MCF 10A (cell line): ENCODE data around the gene HSF2BP. TPM values are rescaled to one million over a fixed set of nuclear protein-coding genes. Genes with fewer than 3 reads are reported as not detected.
"Not testable (repeated sequence)": the region's sequence is repeated elsewhere in the genome, so short reads cannot be mapped to it uniquely, and the experiment has no call there.

Experiments used
- BruUV-seq: library from RNA; stranded (reverse); fragments of 400-500 nt; replicated peaks from 2 replicates; lab custom pipeline; 2021; lab: Mats Ljungman, UMichigan
- CTCF ChIA-PET: fragments of 300-600 bp; sonication (Branson Sonifier 250); formaldehyde crosslinking; extraction: SDS; loops from one replicate; lab custom pipeline; 2021; ENCODE audit warnings: antibody characterized with exemption, inconsistent platforms; lab: Yijun Ruan, JAX
- POLR2A ChIA-PET: fragments of 300-600, 350-650 bp; sonication (Branson Sonifier 250); formaldehyde crosslinking; extraction: SDS; loops from one replicate; lab custom pipeline; 2020; ENCODE audit warnings: antibody characterized with exemption, inconsistent platforms; lab: Yijun Ruan, JAX
- DNase-seq: peaks from one replicate; pipeline ENCODE4 v3.0.0-alpha.2; 2018; ENCODE audit not compliant: unreplicated experiment
- H3K27ac Mint-ChIP-seq: one replicate; pipeline ENCODE4 v1.8.0; 2022; ENCODE audit warnings: mild to moderate bottlenecking, low read depth, mixed read lengths; ENCODE audit not compliant: unreplicated experiment
- H3K27me3 Mint-ChIP-seq: one replicate; pipeline ENCODE4 v1.8.0; 2022; ENCODE audit warnings: mixed read lengths; ENCODE audit not compliant: insufficient read depth, unreplicated experiment
- H3K36me3 Mint-ChIP-seq: one replicate; pipeline ENCODE4 v1.8.0; 2022; ENCODE audit warnings: mild to moderate bottlenecking, moderate library complexity, mixed read lengths; ENCODE audit not compliant: insufficient read depth, unreplicated experiment
- H3K4me1 Mint-ChIP-seq: one replicate; pipeline ENCODE4 v1.8.0; 2022; ENCODE audit warnings: mixed read lengths; ENCODE audit not compliant: insufficient read depth, unreplicated experiment
- H3K4me3 Mint-ChIP-seq: one replicate; pipeline ENCODE4 v1.8.0; 2022; ENCODE audit warnings: mild to moderate bottlenecking, moderate library complexity, mixed read lengths; ENCODE audit not compliant: unreplicated experiment
- H3K9me3 Mint-ChIP-seq: one replicate; pipeline ENCODE4 v1.8.0; 2022; ENCODE audit warnings: mixed read lengths; ENCODE audit not compliant: unreplicated experiment
- CTCF ChIP-seq: fragments of 200-600 bp; IDR thresholded peaks from one replicate; pipeline ENCODE4 v1.8.0; 2022; ENCODE audit warnings: antibody characterized with exemption, mild to moderate bottlenecking; ENCODE audit not compliant: unreplicated experiment
- intact Hi-C: fragments of 100-400 bp; cut with micrococcal nuclease; formaldehyde crosslinking; loops from 2 replicates; pipeline ENCODE4 v1.14.1; 2022
- total RNA-seq: library from RNA; stranded (reverse); gene quantifications from 2 replicates; pipeline ENCODE4 v1.2.3, GENCODE V29; 2022

HSF2BP gene
- total RNA-seq, 1 experiment from 2014 or later, result 6.8 TPM

- H3K4me3 Mint-ChIP-seq, result no peak overlapping the region
- ChIA-PET CTCF (interaction anchor here (0.8 kb wide), 1 partner anchor 10 kb away, joined by 3 read pairs; no protein-coding TSS in a partner anchor), POLR2A (interaction anchor here (0.5 to 1.1 kb wide), 5 partner anchors 28 to 503 kb away, joined by 3 to 4 read pairs (median 3); no protein-coding TSS in a partner anchor)
- BruUV-seq, result no TSS peak
- H3K27ac Mint-ChIP-seq, result no peak overlapping the region
- H3K36me3 Mint-ChIP-seq, result peaks cover 17% of the 10 kb centered on the region
- DNase-seq, result no peak
- H3K9me3 Mint-ChIP-seq, result no peaks in the 10 kb centered on the region
- intact Hi-C loops, result no loop called here
- no peak for TF ChIP-seq CTCF
- H3K27me3 Mint-ChIP-seq, result no peaks in the 10 kb centered on the region
- H3K4me1 Mint-ChIP-seq, result peaks cover 11% of the 10 kb centered on the region
Measured at GRCh38 chr21:43699933-43700599, 40.8 kb upstream of the HSF2BP start.

GRCh38 chr21:43699492-43699777 lies 40.1 kb upstream of the HSF2BP start:
- H3K9me3 Mint-ChIP-seq, H3K4me3 Mint-ChIP-seq, CTCF ChIA-PET, intact Hi-C loops, H3K27me3 Mint-ChIP-seq, DNase-seq, BruUV-seq, H3K27ac Mint-ChIP-seq: not testable (repeated sequence)
- POLR2A ChIA-PET, result interaction anchor here (0.7 to 1.1 kb wide), 2 partner anchors 29 to 32 kb away, joined by 3 to 4 read pairs; no protein-coding TSS in a partner anchor
- H3K4me1 Mint-ChIP-seq, result peaks cover 11% of the 10 kb centered on the region
- H3K36me3 Mint-ChIP-seq, result peaks cover 22% of the 10 kb centered on the region

GRCh38 chr21:43697758-43698643 lies 38.7 kb upstream of the HSF2BP start:
- BruUV-seq, result no TSS peak

GRCh38 chr21:43696214-43696613 lies 36.9 kb upstream of the HSF2BP start:
- ChIA-PET CTCF (interaction anchor here (0.6 kb wide), 1 partner anchor 20 kb away, joined by 3 read pairs; no protein-coding TSS in a partner anchor), POLR2A (interaction anchor here (1.6 kb wide), 1 partner anchor 11 kb away, joined by 4 read pairs; no protein-coding TSS in a partner anchor)
- no TSS peak for BruUV-seq
- H3K27me3 Mint-ChIP-seq, result no peaks in the 10 kb centered on the region
- peaks cover 47% of the 10 kb centered on the region for H3K36me3 Mint-ChIP-seq
- no peak for TF ChIP-seq CTCF
- DNase-seq, result no peak
- intact Hi-C loops, result no loop called here
- peaks cover 10% of the 10 kb centered on the region for H3K4me1 Mint-ChIP-seq
- no peaks in the 10 kb centered on the region for H3K9me3 Mint-ChIP-seq
- peak overlapping the region; percentile 59 for H3K27ac Mint-ChIP-seq
- no peak overlapping the region for H3K4me3 Mint-ChIP-seq

More at GRCh38 chr21:43697758-43698643, 38.7 kb upstream of the HSF2BP start:
- intact Hi-C loops, result no loop called here
- no peak overlapping the region for H3K27ac Mint-ChIP-seq
- no peak for TF ChIP-seq CTCF
- ChIA-PET POLR2A (interaction anchor here (0.6 to 1.2 kb wide), 3 partner anchors 13 to 805 kb away, joined by 4 read pairs; partner anchors contain the start of gene NDUFV3), CTCF (no interaction called here)
- DNase-seq, result peak; percentile 39
- no peaks in the 10 kb centered on the region for H3K27me3 Mint-ChIP-seq
- peaks cover 11% of the 10 kb centered on the region for H3K4me1 Mint-ChIP-seq
- H3K4me3 Mint-ChIP-seq, result no peak overlapping the region
- H3K9me3 Mint-ChIP-seq, result no peaks in the 10 kb centered on the region
- H3K36me3 Mint-ChIP-seq, result peaks cover 36% of the 10 kb centered on the region
